A549 (cell line): ENCODE data around the gene NCS1.

Experiments
- CBX8 ChIP-seq: fragments of 200-600 bp; sonication (generic); IDR thresholded peaks from 2 replicates; pipeline ENCODE4 v1.6.1; 2016
- CEBPB ChIP-seq, 2 experiments: fragments of >200 bp in 1 of 2; sonication (Bioruptor Twin) in 1 of 2; formaldehyde crosslinking in 1 of 2; IDR thresholded peaks; 2 replicates each; pipeline ENCODE4 v1.6.1; 2012 to 2016
- EHMT2 ChIP-seq: fragments of 200-600 bp; sonication (generic); IDR thresholded peaks from 2 replicates; pipeline ENCODE4 v1.6.1; 2016; ENCODE audit warnings: antibody characterized with exemption, low read depth, mild to moderate bottlenecking, moderate library complexity
- ESRRA ChIP-seq: fragments of 150-350 bp; IDR thresholded peaks from 2 replicates; pipeline ENCODE4 v1.6.1; 2014; ENCODE audit warnings: mild to moderate bottlenecking, low read length, borderline replicate concordance
- JUNB ChIP-seq: fragments of >200 bp; sonication (Bioruptor Twin); formaldehyde crosslinking; IDR thresholded peaks from 2 replicates; pipeline ENCODE4 v1.6.1; 2016
- POLR2A ChIP-seq: IDR thresholded peaks from 2 replicates; pipeline ENCODE4 v1.6.1; 2012; ENCODE audit warnings: mild to moderate bottlenecking, low read length
- RAD21 ChIP-seq, 2 experiments: fragments of >200 bp in 1 of 2; sonication (Bioruptor Twin) in 1 of 2; formaldehyde crosslinking in 1 of 2; IDR thresholded peaks in 1 of 2; conservative IDR thresholded peaks in 1 of 2; 2 replicates in 1 of 2; 3 replicates in 1 of 2; pipeline ENCODE4 v1.6.1; 2012 to 2018; ENCODE audit warnings: inconsistent platforms in 1 of 2
- RNF2 ChIP-seq: fragments of 200-600 bp; sonication (generic); IDR thresholded peaks from 2 replicates; pipeline ENCODE4 v1.6.1; 2016; ENCODE audit warnings: low read depth, mild to moderate bottlenecking, antibody characterized with exemption, moderate library complexity, borderline replicate concordance
- SMC3 ChIP-seq: fragments of >200 bp; sonication (Bioruptor Twin); formaldehyde crosslinking; IDR thresholded peaks from 3 replicates; pipeline ENCODE4 v1.6.1; 2018; ENCODE audit warnings: inconsistent platforms
- TF ChIP-seq, protein P1 (sequence below): fragments of >200 bp; sonication (Bioruptor Twin); formaldehyde crosslinking; IDR thresholded peaks from 3 replicates; pipeline ENCODE4 v1.5.1; 2016
- TF ChIP-seq, protein P2 (sequence below): fragments of 450-650 bp; IDR thresholded peaks from 2 replicates; pipeline ENCODE4 v1.6.1; 2014; ENCODE audit warnings: antibody characterized with exemption

DNA sequence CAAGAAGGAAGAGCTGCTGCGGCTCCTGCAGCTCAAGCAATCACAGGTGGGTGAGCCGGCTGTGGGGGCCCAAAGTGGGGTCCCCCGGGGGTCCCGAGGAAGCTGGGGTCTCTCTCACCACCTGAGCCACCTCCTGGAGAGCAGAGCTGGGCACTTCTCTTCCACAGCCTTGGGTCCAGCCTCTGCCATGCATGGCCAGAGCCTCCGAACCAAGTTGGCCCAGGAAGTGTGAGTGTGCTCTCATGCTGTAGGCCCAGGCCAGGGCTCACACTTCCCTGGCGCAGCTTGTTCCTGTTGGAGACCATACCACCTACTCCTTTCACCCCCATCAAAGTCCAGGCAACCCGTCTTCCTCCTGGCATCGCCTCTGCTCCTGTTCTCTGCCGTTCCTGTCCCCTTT, 113.1 kb downstream of the NCS1 start:
- TF ChIP-seq, protein P1, sequence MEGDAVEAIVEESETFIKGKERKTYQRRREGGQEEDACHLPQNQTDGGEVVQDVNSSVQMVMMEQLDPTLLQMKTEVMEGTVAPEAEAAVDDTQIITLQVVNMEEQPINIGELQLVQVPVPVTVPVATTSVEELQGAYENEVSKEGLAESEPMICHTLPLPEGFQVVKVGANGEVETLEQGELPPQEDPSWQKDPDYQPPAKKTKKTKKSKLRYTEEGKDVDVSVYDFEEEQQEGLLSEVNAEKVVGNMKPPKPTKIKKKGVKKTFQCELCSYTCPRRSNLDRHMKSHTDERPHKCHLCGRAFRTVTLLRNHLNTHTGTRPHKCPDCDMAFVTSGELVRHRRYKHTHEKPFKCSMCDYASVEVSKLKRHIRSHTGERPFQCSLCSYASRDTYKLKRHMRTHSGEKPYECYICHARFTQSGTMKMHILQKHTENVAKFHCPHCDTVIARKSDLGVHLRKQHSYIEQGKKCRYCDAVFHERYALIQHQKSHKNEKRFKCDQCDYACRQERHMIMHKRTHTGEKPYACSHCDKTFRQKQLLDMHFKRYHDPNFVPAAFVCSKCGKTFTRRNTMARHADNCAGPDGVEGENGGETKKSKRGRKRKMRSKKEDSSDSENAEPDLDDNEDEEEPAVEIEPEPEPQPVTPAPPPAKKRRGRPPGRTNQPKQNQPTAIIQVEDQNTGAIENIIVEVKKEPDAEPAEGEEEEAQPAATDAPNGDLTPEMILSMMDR, result no peak
- TF ChIP-seq CEBPB (IDR thresholded peaks at IDR 0.05) (no peak), RAD21 (conservative IDR thresholded peaks at IDR 0.05 in 1 of 2, IDR thresholded peaks at IDR 0.05 in 1 of 2) (no peak), RNF2 (no peak), JUNB (no peak), EHMT2 (no peak), POLR2A (no peak), SMC3 (no peak), ESRRA (no peak), CBX8 (no peak)
- TF ChIP-seq, protein P2, sequence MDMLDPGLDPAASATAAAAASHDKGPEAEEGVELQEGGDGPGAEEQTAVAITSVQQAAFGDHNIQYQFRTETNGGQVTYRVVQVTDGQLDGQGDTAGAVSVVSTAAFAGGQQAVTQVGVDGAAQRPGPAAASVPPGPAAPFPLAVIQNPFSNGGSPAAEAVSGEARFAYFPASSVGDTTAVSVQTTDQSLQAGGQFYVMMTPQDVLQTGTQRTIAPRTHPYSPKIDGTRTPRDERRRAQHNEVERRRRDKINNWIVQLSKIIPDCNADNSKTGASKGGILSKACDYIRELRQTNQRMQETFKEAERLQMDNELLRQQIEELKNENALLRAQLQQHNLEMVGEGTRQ, result no peak
